Muscle of back (tissue), 11 donors: ENCODE data around the gene PIPOX. TPM values are rescaled to one million over a fixed set of nuclear protein-coding genes. Genes with fewer than 3 reads are reported as not detected.

Experiments used
- DNase-seq, 3 donors: peaks; one replicate each; pipeline versions ENCODE4 v3.0.0 to v3.0.0-alpha.2; 2013
- polyA plus RNA-seq, 10 donors: library from polyadenylated mRNA; unstranded; fragments of 120-200 nt; gene quantifications; one replicate each; pipeline ENCODE4 v1.2.1, GENCODE V29; 2013; ENCODE audit not compliant: insufficient read length in 10 of 10

The PIPOX gene
- polyA plus RNA-seq, 10 donors: 0.65 to 2.0 (median 1.2) TPM

DNA sequence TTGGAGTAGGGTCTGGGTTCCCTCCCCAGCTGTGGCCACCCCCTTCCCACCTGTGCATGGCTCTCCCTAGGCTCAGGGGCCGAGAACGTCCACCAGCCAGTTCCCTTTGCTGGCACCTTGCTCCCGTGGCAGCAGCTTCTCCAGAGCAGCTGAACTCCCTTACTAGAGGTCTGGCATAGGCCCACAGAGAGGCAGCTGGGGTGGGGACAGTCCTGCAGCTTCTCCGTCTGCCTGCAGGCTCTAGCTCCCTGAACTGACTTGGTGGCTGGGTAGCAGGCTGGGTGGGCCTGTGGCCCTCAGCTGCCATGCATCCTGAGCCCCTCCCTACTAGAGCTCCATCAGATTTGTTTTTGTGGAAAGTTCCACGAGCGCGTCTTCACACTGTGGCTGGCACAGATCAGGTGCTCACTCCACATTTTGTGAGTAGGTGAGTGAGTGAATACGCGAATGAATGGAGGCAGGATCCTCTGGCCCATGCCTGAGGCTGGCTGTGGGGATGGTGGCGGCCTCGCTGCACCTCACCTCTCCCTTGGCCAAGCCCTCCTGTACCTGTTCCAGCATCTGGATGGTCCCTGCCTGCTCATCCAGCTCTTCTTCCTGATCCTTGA, 51.3 kb downstream of the PIPOX start:
- DNase-seq: no peak

GRCh38 chr17:29095439-29095838, 52.5 kb downstream of the PIPOX start:
- DNase-seq: no peak

DNA sequence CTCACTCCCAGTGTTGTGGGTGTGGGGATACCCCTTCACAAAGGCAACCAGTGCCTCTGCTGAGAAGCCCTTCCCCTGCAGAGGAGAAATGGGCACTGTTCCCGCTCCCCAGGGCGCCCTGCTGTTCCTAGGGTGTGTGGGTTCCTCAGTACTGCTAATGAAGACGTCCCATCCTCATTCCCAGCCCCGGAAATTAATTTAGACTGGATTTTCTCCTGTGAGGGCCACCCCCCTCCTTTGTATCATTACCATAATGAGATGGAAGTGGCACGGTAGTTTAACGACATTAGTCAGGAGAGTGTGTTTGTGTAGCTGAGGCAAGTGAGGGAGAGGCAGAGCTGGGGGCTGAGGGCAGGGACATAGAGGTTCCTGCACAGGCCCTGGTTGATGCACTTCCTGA, 53.2 kb downstream of the PIPOX start:
- DNase-seq: no peak

DNA sequence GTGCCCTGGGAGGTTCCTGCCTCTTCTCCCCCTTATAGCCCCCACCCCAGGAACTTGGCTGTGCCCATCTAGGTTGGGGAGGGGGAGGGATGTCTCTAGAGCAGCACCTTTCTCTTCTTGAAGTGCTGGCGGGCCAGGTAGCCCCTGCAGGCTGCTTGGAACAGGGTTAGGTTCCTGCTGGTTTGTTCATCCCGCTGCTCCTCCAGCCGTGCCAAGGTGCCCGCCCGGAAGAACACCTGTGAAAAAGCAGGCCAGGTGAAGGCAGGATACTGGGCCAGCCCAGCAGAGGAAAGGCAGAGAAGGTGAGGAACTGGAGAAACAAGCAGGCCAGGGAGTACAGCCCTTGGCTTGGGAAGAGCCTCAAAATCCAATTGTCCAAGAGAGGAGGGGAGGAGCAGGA, 56.6 kb downstream of the PIPOX start:
- no peak for DNase-seq

- no peak for DNase-seq
These were observed 57.4 kb downstream of the PIPOX start for GRCh38 chr17:29100296-29100695.

DNA sequence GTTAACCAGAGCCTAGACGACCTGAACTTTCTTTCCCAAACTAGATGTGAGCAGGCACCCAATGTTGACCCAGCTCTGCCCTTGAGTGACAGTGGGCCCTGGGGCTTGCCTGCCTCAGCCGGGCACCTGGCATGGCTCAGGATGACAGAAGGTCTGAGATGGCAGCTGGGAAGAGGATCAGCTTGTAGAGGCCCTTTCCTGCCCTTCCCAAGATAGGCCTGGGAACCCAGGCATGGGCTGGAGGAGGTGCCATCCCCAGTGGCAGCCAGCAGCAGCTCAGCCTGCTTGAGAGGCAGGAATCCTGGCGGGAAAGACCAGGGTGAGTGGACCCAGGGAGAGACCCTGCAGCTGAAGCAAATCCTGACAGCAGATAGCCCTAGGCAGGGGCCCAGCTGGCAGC, 59.1 kb downstream of the PIPOX start:
- no peak for DNase-seq

DNA sequence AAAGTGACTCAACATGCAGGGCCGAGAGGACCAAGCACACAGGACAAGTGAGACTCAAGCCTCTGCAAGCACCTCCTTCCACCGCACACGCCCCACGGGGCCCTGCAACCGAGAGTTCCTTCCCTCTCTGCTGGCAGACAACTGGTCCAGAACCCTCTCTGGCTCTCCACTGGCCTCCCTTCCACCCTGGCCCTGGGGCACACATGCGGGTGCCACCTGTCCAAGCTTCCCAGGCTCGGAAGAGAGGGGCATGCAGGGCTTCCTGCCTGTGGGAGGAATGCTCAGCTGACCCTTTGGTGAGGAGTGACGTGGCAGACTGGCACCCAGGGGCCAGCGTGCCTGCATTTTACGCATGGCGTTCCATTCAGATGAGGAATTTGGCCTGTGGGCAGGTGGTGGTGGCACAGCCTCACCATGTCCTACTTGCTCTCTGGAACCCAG, 59.8 kb downstream of the PIPOX start:
- DNase-seq: peak in 1 of 3 donors; percentile 44

DNA sequence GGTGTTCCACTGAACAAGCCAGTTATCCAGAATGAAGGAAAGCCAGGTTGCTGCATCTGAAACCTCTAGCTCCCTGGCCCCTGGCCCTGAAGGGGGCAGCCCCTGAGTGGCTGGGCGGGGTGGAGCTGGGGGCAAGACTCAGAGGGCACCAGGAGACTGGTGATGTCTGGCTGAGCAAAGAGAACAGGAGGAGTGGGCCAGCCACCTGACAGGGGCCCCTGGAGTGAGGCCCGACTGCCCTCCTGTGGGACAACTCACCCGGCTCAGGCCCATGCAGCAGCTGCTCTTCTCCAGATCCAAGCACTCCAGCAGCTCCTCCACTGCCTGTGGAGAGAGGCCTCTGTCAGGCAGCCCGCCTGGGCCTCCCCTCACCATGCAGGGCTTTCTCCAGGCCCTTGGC, 60.4 kb downstream of the PIPOX start:
- DNase-seq: no peak

Other genes starting within 250 kb of the PIPOX start
- gene FAM222B, start 200.4 kb upstream of the PIPOX start, polyA plus RNA-seq: 10 to 100 TPM; 11.2 to 14.1 (median 13.2) TPM
- gene ERAL1, start 188.1 kb upstream of the PIPOX start, polyA plus RNA-seq: 10 to 100 TPM; 35.1 to 54.6 (median 43.1) TPM
- gene FLOT2, start 145.4 kb upstream of the PIPOX start, polyA plus RNA-seq: 10 to 100 TPM; 55.3 to 75.0 (median 66.1) TPM
- gene DHRS13, start 140.1 kb upstream of the PIPOX start, polyA plus RNA-seq: 1 to 10 TPM; 2.4 to 5.3 (median 3.3) TPM
- gene PHF12, start 91.6 kb upstream of the PIPOX start, polyA plus RNA-seq: 10 to 100 TPM; 22.0 to 37.9 (median 29.9) TPM
- under 1 TPM; 0.07 to 0.66 (median 0.23) TPM for gene SEZ6, start 37.1 kb upstream of the PIPOX start, polyA plus RNA-seq
- gene MYO18A, start 137.3 kb downstream of the PIPOX start, polyA plus RNA-seq: 100 to 1,000 TPM; 116 to 246 (median 206) TPM
- gene CRYBA1, start 203.7 kb downstream of the PIPOX start, polyA plus RNA-seq: not detected